IgD-negative memory B cell (primary cell): ENCODE data around the gene MKKS. TPM values are rescaled to one million over a fixed set of nuclear protein-coding genes. Genes with fewer than 3 reads are reported as not detected.
"Not testable (repeated sequence)": the region's sequence is repeated elsewhere in the genome, so short reads cannot be mapped to it uniquely, and the experiment has no call there.

ENCODE experiments used
- H3K27ac Mint-ChIP-seq, 3 donors: one replicate each; pipeline ENCODE4 v1.8.0; 2020 to 2022; ENCODE audit warnings: mild to moderate bottlenecking in 3 of 3, mixed read lengths in 3 of 3, moderate library complexity in 1 of 3
- H3K27me3 Mint-ChIP-seq: one replicate; pipeline ENCODE4 v1.8.0; 2021; ENCODE audit warnings: mixed read lengths
- H3K36me3 Mint-ChIP-seq: one replicate; pipeline ENCODE4 v1.8.0; 2020; ENCODE audit warnings: mild to moderate bottlenecking, mixed read lengths
- H3K4me1 Mint-ChIP-seq, 3 donors: one replicate each; pipeline ENCODE4 v1.8.0; 2020 to 2022; ENCODE audit warnings: mixed read lengths in 3 of 3, mild to moderate bottlenecking in 1 of 3
- H3K4me3 Mint-ChIP-seq, 4 donors: one replicate each; pipeline ENCODE4 v1.8.0; 2020 to 2022; ENCODE audit warnings: mild to moderate bottlenecking in 4 of 4, mixed read lengths in 4 of 4, moderate library complexity in 3 of 4
- H3K9me3 Mint-ChIP-seq, 3 donors: one replicate each; pipeline ENCODE4 v1.8.0; 2020 to 2021; ENCODE audit warnings: mixed read lengths in 3 of 3, mild to moderate bottlenecking in 1 of 3
- polyA plus RNA-seq: library from polyadenylated mRNA; unstranded; fragments of 300-500 nt; fragmentation: Illumina TruSeq; gene quantifications from one replicate; pipeline ENCODE4 v1.2.3, GENCODE V29; 2021

MKKS gene
- polyA plus RNA-seq, 1 donor from 2014 or later = 30.4 TPM

- H3K36me3 Mint-ChIP-seq = peaks cover 6% of the 10 kb centered on the region
- H3K4me3 Mint-ChIP-seq = peak overlapping the region in 1 of 4 donors; percentile 49
Observed at GRCh38 chr20:10412591-10413408, 21.2 kb downstream of the MKKS start.

GRCh38 chr20:10411673-10412072 is 22.3 kb downstream of the MKKS start:
- Mint-ChIP-seq H3K4me3 (no peak overlapping the region), H3K27me3 (no peaks in the 10 kb centered on the region), H3K4me1 (peaks cover 6 to 14% (median 14%) of the 10 kb centered on the region in 3 donors), H3K9me3 (no peaks in the 10 kb centered on the region), H3K27ac (no peak overlapping the region), H3K36me3 (peaks cover 2% of the 10 kb centered on the region)

More at GRCh38 chr20:10412591-10413408, 21.2 kb downstream of the MKKS start:
- no peak overlapping the region for H3K27ac Mint-ChIP-seq
- H3K9me3 Mint-ChIP-seq = no peaks in the 10 kb centered on the region
- H3K27me3 Mint-ChIP-seq = no peaks in the 10 kb centered on the region
- H3K4me1 Mint-ChIP-seq = peaks cover 11 to 17% (median 16%) of the 10 kb centered on the region in 3 donors

GRCh38 chr20:10408108-10408813 is 25.8 kb downstream of the MKKS start:
- H3K36me3 Mint-ChIP-seq = peaks cover 5% of the 10 kb centered on the region
- no peak overlapping the region for H3K4me3 Mint-ChIP-seq
- H3K9me3 Mint-ChIP-seq = no peaks in the 10 kb centered on the region
- H3K4me1 Mint-ChIP-seq = peaks cover 0 to 9% (median 4%) of the 10 kb centered on the region in 3 donors
- H3K27me3 Mint-ChIP-seq = no peaks in the 10 kb centered on the region
- no peak overlapping the region for H3K27ac Mint-ChIP-seq

- H3K27me3 Mint-ChIP-seq = no peaks in the 10 kb centered on the region
- no peaks in the 10 kb centered on the region for H3K9me3 Mint-ChIP-seq
- no peak overlapping the region for H3K27ac Mint-ChIP-seq
- peaks cover 7% of the 10 kb centered on the region for H3K36me3 Mint-ChIP-seq
- no peak overlapping the region for H3K4me3 Mint-ChIP-seq
- H3K4me1 Mint-ChIP-seq = peaks cover 0 to 7% (median 5%) of the 10 kb centered on the region in 3 donors
Observed at GRCh38 chr20:10404959-10405530, 29.0 kb downstream of the MKKS start.

GRCh38 chr20:10404023-10404628 is 29.9 kb downstream of the MKKS start:
- H3K9me3 Mint-ChIP-seq = no peaks in the 10 kb centered on the region

GRCh38 chr20:10402938-10403608 is 30.9 kb downstream of the MKKS start:
- Mint-ChIP-seq H3K9me3 (no peaks in the 10 kb centered on the region), H3K4me1 (peaks cover 0 to 7% (median 5%) of the 10 kb centered on the region in 3 donors), H3K27ac (no peak overlapping the region), H3K36me3 (peaks cover 7% of the 10 kb centered on the region), H3K4me3 (peak overlapping the region in 1 of 4 donors; percentile 56), H3K27me3 (no peaks in the 10 kb centered on the region)

More at GRCh38 chr20:10404023-10404628, 29.9 kb downstream of the MKKS start:
- Mint-ChIP-seq H3K4me1 (peaks cover 0 to 7% (median 5%) of the 10 kb centered on the region in 3 donors), H3K36me3 (peaks cover 7% of the 10 kb centered on the region), H3K27me3 (no peaks in the 10 kb centered on the region), H3K4me3 (no peak overlapping the region), H3K27ac (peak overlapping the region in 1 of 3 donors; percentile 7)

GRCh38 chr20:10398834-10399369 is 35.1 kb downstream of the MKKS start:
- H3K9me3 Mint-ChIP-seq = no peaks in the 10 kb centered on the region
- no peaks in the 10 kb centered on the region for H3K27me3 Mint-ChIP-seq
- no peak overlapping the region for H3K4me3 Mint-ChIP-seq
- peaks cover 4% of the 10 kb centered on the region for H3K36me3 Mint-ChIP-seq
- H3K27ac Mint-ChIP-seq = no peak overlapping the region
- peaks cover 0 to 4% (median under 1%) of the 10 kb centered on the region in 3 donors for H3K4me1 Mint-ChIP-seq

- H3K4me3 Mint-ChIP-seq, H3K27ac Mint-ChIP-seq, H3K9me3 Mint-ChIP-seq, H3K27me3 Mint-ChIP-seq, H3K4me1 Mint-ChIP-seq, H3K36me3 Mint-ChIP-seq: not testable (repeated sequence)
Observed at GRCh38 chr20:10394752-10395151, 39.3 kb downstream of the MKKS start.

- H3K9me3 Mint-ChIP-seq = no peaks in the 10 kb centered on the region
- no peak overlapping the region for H3K27ac Mint-ChIP-seq
- H3K4me1 Mint-ChIP-seq = no peaks in the 10 kb centered on the region
- H3K4me3 Mint-ChIP-seq = no peak overlapping the region
- no peaks in the 10 kb centered on the region for H3K36me3 Mint-ChIP-seq
- peaks cover 5% of the 10 kb centered on the region for H3K27me3 Mint-ChIP-seq
Observed at GRCh38 chr20:10390709-10391108, 43.3 kb downstream of the MKKS start.

- no peaks in the 10 kb centered on the region for H3K9me3 Mint-ChIP-seq
- no peaks in the 10 kb centered on the region for H3K4me1 Mint-ChIP-seq
- no peaks in the 10 kb centered on the region for H3K36me3 Mint-ChIP-seq
- H3K27me3 Mint-ChIP-seq = peaks cover 5% of the 10 kb centered on the region
- no peak overlapping the region for H3K27ac Mint-ChIP-seq
- no peak overlapping the region for H3K4me3 Mint-ChIP-seq
Observed at GRCh38 chr20:10388597-10388996, 45.4 kb downstream of the MKKS start.

GRCh38 chr20:10387686-10388085 is 46.3 kb downstream of the MKKS start:
- no peaks in the 10 kb centered on the region for H3K4me1 Mint-ChIP-seq
- peaks cover 6% of the 10 kb centered on the region for H3K27me3 Mint-ChIP-seq
- H3K27ac Mint-ChIP-seq = no peak overlapping the region
- no peak overlapping the region for H3K4me3 Mint-ChIP-seq
- H3K9me3 Mint-ChIP-seq = no peaks in the 10 kb centered on the region
- no peaks in the 10 kb centered on the region for H3K36me3 Mint-ChIP-seq

- no peaks in the 10 kb centered on the region for H3K36me3 Mint-ChIP-seq
Observed at GRCh38 chr20:10385850-10386544, 48.0 kb downstream of the MKKS start.

GRCh38 chr20:10381477-10381876 is 52.5 kb downstream of the MKKS start:
- no peaks in the 10 kb centered on the region for H3K36me3 Mint-ChIP-seq
- H3K27me3 Mint-ChIP-seq = peaks cover 12% of the 10 kb centered on the region
- H3K4me1 Mint-ChIP-seq = no peaks in the 10 kb centered on the region
- no peak overlapping the region for H3K27ac Mint-ChIP-seq
- peaks cover 0 to under 1% (median 0%) of the 10 kb centered on the region in 3 donors for H3K9me3 Mint-ChIP-seq
- no peak overlapping the region for H3K4me3 Mint-ChIP-seq

More at GRCh38 chr20:10385850-10386544, 48.0 kb downstream of the MKKS start:
- H3K4me1 Mint-ChIP-seq = no peaks in the 10 kb centered on the region
- no peak overlapping the region for H3K27ac Mint-ChIP-seq
- H3K4me3 Mint-ChIP-seq = no peak overlapping the region
- peaks cover 6% of the 10 kb centered on the region for H3K27me3 Mint-ChIP-seq
- H3K9me3 Mint-ChIP-seq = no peaks in the 10 kb centered on the region

- H3K4me1 Mint-ChIP-seq = no peaks in the 10 kb centered on the region
- peaks cover 0 to 5% (median 3%) of the 10 kb centered on the region in 3 donors for H3K9me3 Mint-ChIP-seq
- no peaks in the 10 kb centered on the region for H3K36me3 Mint-ChIP-seq
- H3K4me3 Mint-ChIP-seq = no peak overlapping the region
- H3K27ac Mint-ChIP-seq = no peak overlapping the region
- peaks cover 8% of the 10 kb centered on the region for H3K27me3 Mint-ChIP-seq
Observed at GRCh38 chr20:10379761-10380160, 54.3 kb downstream of the MKKS start.
